Effector CD4-positive, alpha-beta T cell (primary cell): ENCODE results near the gene ANKMY1.
"Not testable (repeated sequence)": the region's sequence is repeated elsewhere in the genome, so short reads cannot be mapped to it uniquely, and the experiment has no call there.

Experiments
- DNase-seq: peaks from one replicate; pipeline ENCODE4 v3.0.0-alpha.2; 2020

Gene ANKMY1

DNA sequence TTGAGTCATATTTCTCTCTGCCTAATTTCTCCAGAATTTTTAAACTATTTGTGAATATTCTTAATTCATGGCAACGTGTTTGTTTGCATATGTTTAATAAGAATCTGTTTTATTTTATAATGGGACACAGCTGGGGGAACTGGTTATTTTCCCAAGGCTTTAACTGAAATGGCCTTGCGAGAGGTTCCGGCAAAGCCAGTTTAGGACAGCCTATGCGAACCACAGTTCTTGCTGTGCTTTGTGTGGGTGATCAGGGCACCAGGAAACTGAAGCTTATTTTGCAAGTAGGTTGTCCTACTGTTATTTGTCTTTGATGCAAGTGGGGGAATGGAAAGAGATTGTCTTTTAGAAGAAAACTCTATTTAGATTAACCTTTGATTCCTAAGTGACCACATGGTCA is 6.5 kb downstream of the ANKMY1 start:
- no peak for DNase-seq

DNA sequence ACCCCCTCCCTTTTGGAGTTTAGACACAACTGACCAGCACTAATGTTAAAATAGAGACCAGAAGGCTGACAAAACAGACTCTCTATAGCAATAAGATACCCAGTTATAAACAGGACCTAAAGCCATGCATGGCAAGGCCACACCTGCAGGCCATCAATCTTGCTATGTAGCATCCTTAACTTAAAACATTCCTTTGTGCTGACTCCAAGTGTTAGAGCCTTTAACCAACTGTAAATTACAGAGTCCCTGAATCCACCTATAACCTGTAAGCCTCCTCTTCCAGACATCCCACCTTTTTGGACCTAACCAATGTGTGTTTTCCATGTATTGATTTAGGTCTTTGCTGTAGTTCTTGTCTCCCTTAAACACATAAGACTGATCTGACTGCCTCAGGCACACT is 17.9 kb downstream of the ANKMY1 start:
- DNase-seq: no peak

DNA sequence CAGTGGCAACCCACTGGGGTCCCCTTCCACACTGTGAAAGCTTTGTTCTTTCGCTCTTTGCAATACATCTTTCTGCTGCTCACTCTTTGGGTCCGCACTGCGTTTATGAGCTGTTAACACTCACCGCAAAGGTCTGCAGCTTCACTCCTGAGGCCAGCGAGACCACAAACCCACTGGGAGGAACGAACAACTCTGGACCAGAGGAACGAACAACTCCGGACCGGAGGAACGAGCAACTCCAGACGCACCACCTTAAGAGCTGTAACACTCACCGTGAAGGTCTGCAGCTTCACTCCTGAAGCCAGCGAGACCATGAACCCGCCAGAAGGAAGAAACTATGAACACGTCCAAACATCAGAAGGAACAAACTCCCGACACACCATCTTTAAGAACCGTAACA is 18.7 kb downstream of the ANKMY1 start:
- DNase-seq: not testable (repeated sequence)

DNA sequence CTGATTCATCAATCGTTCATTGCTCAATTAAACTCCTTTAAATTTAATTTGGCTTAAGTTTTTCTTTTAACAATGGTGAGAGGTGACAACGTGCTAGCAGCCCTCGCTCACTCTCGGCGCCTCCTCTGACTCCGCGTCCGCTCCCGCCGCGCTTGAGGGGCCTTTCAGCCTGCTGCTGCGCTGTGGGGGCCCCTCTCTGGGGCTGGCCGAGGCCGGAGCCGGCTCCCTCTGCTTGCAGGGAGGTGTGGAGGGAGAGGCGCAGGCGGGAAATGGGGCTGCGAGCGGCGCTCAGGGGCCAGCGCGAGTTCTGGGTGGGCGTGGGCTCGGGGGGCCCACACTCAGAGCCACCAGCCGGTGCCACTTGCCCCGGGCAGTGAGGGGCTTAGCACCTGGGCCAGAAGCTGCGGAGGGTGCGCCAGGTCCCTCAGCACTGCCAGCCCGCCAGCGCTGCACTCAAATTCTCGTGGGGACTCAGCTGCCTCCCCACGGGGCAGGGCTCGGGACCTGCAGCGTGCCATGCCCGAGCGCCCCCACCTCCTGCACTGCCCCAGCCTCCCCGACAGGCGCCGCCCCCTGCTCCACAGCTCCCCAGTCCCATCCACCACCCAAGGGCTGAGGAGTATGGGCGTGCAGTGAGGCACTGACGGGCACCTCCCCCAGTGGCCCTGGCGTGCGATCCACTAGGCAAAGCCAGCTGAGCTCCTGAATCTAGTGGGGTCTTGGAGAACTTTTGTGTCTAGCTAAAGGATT is 19.6 kb downstream of the ANKMY1 start:
- no peak for DNase-seq

DNA sequence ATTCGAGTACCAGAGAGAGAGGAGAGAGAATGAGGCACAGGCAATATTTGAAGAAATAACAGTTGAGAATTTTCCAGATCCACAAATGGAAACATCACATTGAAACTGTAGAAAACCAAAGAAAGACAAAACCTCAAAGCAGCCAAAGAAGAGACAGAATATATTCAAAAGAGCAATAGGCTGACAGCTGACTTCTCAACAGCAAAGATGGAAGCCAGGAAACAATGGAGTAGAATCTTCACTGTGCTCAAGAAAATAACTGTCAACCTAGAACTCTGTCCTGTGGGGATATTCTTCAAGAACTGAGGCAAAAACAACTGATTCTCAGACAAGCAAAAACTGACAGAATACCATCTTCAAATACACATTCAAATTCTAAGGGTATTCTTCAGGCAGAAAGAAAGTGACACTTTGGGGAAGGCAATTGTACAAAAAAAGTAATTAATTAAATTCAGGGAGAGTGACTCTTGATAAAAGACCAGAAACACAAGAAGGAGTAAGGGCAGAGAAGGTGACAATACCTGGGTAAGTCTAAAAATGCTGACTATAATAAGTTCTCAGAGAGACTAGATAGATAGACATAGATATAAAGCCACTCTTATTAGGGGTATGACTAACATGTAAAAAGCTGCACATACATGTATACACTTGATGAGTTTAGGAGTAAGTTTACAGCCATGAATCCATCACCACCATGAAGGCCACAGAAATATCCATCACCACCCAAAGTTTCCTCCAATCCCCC is 25.6 kb downstream of the ANKMY1 start:
- no peak for DNase-seq

DNA sequence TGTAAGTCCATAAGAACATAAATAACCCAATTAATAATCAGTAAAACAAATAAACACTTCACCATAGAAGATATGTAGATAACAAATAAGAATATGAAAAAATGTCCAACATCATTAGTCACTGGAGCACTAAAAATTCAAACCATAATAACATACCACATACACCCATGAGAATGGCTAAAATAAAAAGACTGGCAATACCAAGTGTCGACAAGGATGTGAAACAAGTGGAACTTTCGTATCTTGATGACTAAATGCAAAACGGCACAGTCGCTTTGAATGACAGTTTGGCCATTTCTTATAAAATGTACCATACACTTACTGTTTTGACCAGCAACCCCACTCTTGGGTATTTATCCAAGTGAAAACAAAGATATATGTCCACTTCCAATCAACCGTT is 26.8 kb downstream of the ANKMY1 start:
- no peak for DNase-seq

DNA sequence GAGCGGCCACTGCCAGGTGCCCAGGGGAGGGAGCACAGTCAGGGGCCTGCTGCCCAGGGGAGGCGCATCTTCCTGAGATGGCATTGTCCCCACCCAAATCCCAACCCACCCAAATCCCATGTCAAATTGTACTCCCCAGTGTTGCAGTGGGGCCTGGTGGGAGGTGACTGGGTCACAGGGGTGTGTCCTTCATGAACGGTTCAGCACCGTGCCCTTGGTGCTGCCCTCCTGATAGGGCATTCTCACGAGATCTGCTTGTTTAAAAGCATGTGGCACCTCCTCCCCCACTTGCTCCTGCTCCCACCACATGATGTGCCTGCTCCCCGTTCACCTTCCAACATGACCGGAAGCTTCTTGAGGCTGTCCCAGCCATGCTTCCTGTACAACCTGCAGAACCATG is 27.6 kb downstream of the ANKMY1 start:
- DNase-seq: no peak

DNA sequence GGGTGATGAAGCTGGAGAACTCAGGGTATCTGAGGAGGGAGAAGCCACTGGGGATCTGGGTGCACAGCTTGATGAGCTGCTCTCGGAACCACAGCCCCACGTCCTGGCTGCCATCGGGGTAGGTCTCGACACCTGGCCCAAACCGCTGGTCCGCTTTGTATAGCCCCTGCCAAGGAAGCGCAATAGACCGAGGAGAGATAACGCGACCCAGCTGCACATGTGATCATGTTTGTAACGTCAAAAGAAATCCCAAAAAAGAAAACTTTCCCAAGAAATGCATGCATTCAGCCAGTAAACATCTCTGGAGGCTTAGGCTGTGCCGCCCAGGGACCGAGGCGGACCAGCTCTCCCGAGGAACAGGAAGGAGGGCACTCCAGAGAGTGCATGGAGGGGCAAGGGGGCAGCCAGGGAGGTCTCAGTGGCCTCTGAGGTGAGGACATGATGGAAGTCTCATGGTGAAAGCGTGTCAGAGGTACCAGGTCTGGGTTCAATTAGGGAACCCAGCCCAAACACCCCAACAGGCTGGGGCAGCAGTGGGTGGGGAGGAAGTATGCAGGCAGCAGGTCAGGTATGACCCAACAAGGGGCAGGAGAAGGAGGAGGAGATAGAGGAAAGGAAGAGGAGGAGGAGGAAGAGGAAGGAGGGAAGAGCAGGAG is 28.3 kb downstream of the ANKMY1 start:
- DNase-seq: no peak

DNA sequence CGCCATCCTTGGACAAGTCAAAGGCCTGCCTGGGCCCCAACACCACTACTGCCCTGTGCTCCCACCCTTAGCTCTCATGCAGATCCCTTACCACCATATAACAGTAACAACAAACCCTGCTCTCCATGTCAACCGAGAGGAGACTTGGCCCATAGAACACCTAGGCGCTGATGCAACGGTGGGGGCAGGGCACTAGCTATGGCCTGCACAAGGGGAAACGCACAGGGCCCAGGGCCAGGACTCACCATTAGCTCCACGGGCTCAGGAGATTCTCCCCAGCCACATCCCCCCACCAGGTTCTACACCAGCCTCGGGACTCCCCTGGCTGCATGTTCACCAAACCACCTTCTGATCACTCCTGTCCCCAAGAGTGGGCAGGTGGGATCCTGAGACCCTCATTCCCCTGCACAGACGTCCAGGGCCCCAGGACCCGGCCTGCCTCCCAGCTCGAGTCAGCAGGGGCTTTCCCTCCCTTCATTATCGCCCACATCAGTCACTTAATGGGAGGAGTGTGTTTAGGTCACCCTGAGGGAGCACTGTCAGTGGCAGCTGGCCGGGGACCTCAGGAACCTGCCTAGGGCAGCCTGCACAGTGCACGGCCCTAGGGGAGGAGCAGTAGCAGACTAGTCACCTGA is 29.3 kb downstream of the ANKMY1 start:
- DNase-seq: no peak

DNA sequence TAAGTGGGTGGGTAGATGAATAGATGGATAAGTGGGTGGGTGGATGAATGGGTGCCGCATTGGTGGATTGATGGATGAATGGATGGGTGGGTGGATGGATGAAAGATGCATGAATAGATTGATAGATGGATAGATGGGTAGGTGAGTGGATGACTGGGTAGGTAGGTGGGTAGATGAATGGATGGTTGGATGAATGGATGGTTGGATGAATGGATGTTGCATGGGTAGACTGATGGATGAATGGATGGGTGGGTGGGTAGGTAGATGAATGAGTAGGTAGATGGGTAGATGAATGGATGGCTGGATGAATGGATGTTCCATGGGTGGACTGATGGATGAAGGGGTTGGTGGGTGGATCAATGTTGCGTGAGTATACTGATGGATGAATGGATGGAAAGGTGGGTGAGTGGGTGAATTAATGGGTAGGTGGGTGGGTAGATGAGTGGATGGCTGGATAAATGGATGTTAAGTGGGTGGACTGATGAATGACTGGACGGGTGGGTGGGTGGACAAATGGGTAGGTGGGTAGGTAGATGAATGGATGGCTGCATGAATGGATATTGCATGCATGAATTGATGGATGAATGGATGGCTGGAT is 30.5 kb downstream of the ANKMY1 start:
- DNase-seq: no peak

DNA sequence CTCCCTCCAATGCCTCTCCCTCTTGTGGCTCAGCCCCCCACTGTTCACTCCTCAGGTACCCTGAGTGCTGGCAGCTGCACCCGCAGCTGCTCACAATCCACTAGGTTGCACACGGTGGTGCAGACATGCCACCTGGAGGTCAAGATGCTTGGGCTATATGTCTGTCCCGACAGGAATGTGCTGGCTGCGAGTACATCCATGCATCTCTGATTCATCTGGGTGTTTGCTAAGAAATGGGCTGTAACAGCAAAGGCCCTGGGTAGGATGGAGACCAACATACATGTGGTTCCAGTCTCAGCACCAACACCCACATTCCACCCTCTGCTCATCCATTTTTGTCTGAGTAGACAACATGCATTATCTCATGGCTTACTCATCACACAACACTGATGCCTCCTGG is 31.3 kb downstream of the ANKMY1 start:
- DNase-seq: no peak

DNA sequence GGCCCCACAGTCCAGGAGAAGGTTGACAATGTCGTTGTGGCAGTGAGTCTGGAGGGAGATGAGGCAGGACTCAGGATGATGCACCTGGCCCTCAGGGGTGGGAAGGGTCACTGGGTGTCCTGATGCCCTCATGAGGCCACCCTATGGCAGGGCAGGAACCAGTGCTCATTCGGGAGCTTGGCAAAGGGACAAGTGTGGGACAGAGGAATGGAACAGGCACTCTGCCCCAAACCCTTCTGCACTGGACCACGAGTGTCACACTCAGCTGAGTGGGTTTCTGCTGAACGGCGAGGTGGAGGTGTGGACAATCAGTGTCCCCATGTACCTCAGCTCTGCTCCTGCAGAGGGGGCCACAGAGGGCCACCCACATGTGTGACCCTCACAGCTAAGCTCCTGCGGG is 32.0 kb downstream of the ANKMY1 start:
- DNase-seq: no peak

DNA sequence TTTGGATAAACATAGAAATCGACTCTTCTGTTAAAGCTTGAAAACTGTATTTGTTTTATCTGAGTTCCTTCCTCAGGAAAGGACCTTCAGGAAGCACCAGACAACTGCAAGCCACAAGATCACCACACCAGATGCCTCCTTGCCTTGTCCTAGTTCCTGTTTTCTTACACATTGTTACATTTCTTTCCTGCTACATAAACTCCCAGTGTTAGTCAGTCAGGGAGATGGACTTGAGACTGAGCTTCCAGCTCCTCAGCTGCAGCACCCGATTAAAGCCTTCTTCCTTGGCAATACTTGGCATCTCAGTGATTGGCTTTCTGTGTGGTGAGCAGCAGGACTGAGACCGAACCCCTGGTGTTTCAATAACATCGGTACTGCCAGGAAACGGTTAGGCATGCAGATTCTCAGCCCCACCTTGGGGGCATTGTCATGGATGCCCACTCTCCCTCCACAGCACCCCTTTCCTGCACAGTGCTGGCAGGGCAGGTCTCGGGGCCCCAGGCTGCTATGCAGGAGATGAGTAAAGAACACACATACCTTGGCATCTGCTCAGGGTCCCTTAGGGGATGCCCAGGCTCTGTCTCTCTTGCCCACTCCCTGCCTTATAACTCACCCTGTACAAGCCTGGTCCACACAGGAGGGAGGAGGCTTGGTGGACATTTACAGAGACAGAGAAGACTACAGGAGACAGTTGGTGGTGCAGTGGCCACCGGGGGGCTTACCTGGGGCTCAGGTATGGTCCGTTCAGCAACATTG is 32.6 kb downstream of the ANKMY1 start:
- DNase-seq: no peak

DNA sequence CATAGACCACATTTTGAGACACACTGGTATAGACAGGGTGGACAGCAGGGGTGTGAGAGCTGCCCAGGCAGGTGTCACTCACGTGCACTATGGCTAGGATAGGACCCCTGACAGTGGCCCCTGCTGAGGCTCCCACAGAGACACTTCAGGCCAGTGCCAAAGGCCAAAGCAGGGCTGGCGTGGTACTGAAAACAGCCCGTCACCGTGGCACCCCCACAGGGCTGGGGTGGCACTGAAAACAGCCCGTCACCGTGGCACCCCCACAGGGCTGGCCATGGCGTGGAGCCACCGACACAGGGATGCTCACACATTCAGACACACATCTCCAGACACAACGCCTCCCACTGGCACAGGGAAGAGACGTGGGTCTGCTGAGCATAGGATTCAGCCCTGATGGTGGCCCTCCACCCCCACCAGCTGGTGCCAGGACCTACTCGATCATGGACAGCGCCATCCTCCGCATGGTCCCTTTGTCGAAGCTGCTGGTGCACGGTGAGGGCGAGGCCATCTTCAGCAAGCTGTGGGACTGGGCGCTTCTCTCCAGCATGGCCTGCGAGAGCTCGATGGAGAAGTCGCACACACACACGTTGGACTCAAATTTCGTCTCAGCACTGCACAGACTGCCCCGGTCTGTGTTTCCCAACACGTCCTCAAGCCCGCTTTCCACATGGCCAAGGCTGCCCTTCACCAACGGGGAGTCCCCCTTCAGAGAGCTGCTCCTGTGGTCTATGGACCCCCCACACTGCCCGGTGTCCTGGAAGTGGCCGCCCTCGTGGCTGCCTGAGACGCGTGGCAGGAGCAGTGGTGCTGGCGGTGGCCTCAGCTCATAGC is 34.1 kb downstream of the ANKMY1 start:
- DNase-seq: no peak

DNA sequence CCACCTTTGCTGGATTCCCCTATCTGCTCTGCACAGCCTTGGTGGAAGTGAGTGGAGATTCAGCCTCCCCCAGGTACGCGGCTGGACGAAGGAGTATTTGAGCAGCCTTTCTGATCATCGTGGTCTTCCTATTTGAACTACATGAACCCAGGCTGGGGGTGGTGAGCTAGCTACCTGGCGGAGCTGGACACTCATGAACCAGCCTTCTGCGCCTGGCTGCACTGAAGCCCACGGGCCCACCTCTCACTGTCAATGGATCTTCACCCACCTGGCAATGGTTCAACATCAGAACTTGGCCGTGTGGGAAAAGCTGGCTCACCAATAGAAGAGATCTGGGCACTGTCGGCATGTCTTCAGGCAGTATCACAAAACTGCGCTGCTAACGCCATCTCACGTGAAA is 35.4 kb downstream of the ANKMY1 start:
- no peak for DNase-seq

DNA sequence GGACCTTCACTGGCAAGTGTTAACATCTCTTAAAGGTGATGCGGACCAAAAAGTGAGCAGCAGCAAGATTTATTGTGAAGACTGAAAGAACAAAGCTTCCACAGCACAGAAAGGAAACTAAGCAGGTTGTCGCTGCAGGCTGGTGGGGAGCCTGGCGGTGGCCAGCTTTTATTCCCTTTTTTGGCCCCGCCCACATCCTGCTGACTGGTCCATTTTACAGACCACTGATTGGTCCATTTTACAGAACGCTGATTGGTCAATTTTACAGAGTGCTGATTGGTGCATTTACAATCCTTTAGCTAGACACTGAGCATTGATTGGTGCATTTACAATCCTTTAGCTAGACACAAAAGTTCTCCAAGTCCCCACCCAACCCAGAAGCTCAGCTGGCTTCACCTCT is 35.9 kb downstream of the ANKMY1 start:
- DNase-seq: not testable (repeated sequence)

DNA sequence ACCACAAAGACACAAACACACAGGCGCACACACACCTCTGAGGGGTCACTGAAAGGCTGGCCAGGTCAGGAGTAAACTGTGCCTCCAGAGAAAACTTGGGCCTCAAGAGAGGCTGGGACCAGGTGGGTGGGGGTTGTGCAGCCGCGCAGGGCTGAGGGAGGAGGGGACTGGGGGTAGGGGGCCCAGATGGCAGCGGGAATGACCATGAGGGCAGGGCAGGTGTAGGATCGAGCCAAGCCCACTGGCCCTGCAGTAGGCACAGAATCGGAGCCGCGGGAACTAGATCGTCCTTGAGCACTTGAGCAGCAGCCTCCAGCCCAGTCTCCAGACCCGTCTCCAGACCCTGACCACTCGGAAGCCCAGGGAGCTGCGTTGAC is 36.8 kb downstream of the ANKMY1 start:
- DNase-seq: no peak

DNA sequence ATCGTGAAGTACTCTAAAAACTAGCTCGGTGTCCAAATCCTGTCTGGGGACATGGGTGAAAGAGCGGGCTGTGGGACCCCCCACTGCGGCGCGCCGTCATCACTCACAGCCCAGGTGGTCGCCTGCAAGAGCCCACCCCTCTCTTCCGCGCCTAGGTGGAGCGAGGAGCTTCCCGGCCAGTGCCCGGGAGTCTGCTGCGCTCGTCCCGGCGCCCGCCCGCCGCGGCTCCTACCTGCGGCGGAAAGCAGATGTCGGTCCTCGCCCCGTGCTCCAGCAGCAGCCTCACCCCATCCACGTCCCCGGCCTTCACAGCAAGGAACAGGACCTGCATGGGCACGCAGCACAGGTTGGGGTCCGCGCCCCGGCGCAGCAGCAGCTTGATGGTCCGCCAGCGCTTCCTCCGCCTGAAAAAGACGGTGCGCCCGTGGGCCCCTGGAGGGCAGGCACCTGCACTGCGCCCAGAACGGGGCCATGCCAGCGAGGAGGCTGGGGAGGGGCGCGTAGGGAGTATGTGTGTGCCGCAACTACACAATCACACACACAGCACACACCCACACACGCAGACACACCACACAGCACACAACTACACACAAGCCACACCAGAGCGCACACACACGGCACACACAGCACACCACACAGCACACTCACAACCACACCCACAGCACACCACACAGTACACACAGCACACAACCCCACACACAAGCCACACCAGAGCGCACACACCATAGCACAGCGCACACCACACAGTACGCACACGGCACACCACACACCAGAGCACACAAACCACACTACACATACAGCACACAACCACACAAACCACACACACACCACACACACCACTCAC is 37.4 kb downstream of the ANKMY1 start:
- no peak for DNase-seq

DNA sequence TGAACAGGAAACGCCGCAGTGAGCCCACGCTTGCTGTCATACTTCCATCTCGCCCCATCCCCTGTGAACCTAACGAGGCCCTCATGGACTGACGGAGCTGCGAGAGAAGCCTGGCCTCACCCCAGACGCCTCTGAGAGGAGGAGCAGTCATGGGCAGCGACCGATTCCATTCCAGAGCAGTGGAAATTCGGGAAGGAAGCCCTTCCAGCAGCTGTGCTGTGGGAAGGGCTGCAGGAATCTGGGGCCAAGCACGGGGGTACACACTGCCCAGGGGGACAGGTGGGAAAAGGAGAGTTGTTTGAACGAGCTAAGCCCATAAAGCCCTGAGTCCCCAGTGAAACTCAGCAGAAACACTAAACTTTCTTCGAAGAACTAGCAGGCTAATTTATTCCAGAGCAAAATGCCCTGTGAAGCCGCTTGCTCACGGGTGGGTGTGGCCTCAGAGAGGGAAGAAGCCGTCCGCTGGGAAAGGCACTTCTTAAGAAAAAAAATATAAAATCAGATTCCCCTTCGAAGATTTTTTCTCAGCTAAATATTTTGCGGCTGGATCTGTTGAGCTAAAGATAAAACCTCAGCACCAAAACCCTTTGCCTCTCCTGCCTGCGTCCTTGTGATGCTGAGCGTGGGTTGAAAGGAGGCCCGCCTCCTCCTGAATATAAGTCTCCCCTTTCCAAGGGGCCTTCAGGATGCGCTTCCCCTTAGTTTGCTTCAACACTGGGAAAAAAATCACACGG is 38.2 kb downstream of the ANKMY1 start:
- DNase-seq: no peak

DNA sequence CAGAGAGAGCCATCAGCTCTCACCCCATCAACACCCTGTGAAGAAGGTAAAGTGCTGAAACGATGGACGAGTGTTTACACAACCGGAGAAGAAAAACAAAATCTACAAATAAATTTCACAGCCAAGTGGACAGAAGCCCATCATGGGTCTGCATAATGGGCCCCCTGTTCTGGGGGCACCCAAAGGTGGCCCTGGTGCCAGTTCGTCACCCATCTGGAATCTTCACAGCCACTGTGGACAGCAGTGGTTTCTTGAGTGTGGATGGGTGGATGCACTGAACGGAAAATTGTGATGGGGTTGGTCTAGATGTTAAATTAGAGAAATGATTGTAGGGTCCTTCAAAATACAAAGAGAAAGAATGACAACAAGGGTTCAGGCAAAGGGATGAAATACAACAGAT is 38.8 kb downstream of the ANKMY1 start:
- no peak for DNase-seq
